EH (cell line): Measurements from ENCODE around the gene EXOG.

ENCODE experiments used
- DNase-seq: peaks from one replicate; pipeline ENCODE4 v3.0.0-alpha.2; 2015; ENCODE audit warnings: low read depth

The EXOG gene

GRCh38 chr3:38496131-38496910 lies at the start of gene EXOG:
EXOG (plus strand) TSS chr3:38496340; CDS start chr3:38496368, 28 bp downstream.
- peak; percentile 94 for DNase-seq

GRCh38 chr3:38446812-38447211 lies 49.3 kb upstream of the EXOG start:
- no peak for DNase-seq

- no peak for DNase-seq
Measured at GRCh38 chr3:38450853-38451252, 45.3 kb upstream of the EXOG start.

DNA sequence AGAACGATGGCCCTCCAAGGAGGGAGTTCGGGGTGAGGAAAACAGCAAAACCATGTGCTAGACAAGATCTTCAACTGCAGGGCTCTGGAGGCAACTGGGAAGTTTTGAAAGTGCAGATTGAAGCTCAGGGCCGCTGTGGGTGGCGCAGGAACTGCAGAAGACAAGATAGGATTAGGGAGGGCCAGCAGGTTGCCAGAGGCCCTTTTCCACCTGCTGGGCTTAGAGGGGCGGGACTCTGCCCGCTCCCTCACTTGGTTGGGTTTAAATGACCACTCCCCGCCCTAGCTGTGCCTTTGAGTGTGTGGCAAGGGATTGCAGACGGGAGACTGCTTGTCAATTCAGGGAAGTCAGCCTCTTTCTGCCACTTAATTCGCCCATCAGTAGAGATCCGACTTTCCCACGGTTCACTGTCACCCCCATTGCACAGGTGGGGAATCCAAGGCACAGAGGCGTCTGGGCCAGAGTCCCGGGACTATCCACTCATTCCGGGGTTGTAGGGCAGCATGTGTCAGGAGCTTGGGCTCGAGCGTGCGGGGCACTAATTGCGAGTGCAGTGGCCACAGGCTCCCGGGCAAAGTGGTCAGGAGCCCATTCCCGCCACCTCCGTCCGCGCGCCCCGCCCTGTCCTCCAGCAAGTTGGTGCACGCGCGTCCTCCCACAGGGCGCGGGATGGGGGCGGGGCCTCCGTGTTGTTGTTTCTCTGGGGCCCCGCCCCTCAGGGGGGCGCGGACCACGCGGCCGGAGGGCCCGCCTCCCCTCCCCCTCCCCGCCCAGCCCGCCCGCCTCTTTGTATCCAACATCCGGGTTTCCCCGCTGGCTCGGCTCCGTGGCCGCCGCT lies 42.8 kb upstream of the EXOG start, which contains the start of gene ACVR2B:
ACVR2B (plus strand) TSS at position 816 of the 838 bp plus-strand sequence. CDS start 433 bp downstream, outside the sequence.
- DNase-seq = peak; percentile 83

DNA sequence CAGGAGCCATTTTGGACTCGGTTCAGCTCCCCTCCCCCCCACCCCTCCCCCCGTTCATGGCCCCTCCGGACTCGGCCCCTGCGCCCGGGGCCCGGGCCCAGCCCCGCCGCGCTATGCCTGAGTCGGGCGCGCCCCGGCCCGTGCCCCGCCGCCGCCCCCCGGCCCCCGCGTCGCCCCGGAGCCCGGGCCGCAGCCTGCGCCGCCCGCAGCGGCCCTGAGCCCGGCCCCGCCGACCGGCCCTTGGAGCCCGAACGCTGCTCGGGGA lies 42.3 kb upstream of the EXOG start:
- no peak for DNase-seq

DNA sequence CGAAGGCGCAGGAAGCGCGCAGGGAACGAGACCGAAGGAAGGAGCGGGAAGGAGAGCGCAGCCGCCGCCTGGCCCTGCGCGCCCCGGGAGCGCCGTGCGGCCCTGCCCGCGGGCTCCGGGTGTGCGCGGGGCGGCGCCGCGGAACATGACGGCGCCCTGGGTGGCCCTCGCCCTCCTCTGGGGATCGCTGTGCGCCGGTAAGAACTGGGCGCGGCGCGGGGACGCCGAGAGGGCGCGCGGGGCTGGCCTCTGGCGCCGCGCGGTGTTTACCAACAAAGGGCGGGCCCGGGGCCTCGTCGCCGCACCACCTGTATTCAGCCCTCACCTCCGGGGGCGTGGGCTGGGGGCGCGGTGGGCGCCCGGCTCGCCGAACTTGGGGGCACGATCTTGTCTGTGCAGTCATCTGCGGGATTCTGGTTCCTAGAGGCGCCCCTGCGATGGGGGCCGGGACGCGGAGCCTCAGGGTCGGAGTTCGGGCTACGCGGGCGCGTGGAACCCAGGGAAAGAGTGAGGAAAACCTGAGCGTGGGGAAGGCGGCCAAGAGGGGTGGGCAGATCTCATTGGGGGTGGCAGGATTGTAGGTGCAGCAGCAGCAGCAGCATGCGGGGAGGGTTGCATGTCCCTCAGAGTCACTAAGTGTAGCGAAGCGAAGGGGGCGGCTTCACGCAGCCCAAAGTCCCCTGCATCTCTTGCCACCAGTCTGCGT lies 41.8 kb upstream of the EXOG start:
- DNase-seq = peak; percentile 38

DNA sequence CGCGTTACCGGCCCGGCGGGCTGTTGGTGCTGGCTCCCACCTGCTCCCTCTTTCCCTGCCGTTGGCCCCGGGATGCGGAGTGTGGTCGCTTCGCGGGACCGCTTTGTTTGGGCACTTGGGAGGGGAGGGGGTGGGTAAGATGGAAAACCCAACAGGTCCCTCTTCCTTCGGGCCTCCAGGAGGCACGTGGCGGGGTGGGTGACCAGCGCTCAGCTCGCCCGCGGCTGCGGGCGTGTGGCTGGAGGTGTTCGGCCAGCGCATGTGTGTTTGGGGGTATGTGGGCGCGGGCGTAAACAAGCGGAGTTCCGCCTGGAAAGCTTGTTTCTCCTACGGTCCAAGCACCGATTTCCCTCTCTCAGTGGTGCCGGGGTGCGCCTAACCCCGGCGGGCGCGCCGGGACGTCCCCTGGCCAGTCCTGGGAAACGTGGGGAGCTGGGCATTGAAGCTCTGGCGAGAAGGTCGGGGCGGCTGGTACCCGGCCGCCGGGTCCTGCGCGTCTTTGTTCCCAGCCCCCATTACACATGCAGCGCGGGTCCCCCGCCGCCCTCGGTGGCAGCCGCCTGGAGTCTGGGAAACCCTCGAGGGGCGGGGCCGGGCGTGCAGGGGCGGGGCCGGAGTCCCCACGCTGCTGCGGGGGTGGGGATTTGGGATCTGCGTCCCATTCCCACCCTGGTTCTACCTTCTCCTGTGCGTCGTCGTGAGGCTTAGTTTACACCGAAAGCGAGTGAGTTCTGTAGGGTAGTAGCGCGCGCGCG lies 41.1 kb upstream of the EXOG start:
- peak; percentile 58 for DNase-seq

GRCh38 chr3:38455639-38456430 lies 40.3 kb upstream of the EXOG start:
- peak; percentile 26 for DNase-seq

- peak; percentile 49 for DNase-seq
Measured at GRCh38 chr3:38457111-38458003, 38.8 kb upstream of the EXOG start.

GRCh38 chr3:38458796-38459498 lies 37.2 kb upstream of the EXOG start:
- DNase-seq = peak; percentile 30

DNA sequence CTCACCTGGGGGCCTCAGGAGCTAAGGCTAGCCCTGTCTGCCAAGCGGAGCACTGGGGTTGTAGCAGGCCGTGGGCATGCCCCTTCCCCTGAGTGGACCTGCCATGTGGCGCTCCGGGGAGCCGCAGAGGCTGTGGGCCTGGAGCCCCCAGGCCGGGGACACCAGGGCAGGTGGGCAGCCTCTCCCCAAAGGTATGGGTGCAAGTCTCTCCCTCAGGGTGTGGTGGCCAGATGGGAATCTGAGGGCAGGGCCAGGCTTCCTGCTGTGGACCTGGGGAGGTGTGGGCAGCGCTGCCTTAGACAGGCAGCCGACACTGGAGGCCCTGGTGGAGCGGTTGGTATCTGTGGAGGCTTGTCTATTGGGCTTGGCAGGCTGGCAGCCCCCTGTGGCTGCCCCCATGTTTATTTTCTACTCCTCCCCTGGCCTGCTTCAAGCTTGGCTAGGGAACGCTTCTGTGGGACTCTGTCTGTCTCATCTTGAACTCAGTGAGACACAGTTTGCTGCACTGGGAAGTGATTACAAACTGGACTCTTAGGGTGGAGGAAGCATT lies 36.6 kb upstream of the EXOG start:
- DNase-seq = no peak

DNA sequence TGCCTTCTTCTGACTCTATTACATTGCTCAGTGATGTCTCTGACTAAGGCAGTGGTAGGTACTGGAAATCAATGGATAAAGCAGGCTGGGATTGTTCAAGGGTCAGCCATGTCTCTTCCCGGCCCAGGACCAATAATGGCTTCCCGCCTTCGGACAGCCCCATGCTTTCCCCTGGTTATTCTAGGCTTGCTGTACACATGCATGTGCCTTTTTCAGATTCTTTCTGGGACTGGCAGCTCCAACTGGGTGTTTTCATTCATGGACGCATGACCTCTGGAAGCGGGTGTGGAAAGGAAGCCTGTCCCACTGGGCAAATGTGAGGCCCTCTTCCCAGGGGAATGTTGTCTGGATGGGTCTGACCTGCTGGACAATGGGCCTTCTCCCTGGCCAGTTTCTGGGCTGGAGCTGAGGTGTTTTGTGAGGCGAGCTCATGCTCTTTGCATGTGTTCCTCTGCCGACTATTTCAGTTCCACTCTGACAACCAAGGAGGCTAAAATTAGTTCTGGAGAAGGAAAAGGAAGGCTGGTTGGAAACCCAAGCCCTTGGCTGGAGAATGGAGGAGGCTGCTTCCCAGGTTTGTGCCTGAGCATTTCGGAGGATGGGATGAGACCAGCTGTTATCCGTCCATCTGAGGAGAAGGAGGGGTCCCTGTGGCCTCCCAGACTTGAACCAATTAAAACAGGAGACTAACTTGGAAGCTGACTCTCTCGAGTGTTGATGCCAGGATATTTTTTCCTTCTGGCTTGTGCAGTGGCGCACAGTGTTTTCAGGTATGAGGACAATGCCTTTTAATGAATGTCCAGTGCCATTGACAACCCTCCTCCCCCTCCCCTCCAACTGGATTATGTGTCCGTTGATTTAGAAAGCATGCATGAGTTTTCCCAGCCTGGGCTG lies 35.5 kb upstream of the EXOG start:
- no peak for DNase-seq

- DNase-seq = no peak
Measured at GRCh38 chr3:38465588-38466154, 30.5 kb upstream of the EXOG start.

DNA sequence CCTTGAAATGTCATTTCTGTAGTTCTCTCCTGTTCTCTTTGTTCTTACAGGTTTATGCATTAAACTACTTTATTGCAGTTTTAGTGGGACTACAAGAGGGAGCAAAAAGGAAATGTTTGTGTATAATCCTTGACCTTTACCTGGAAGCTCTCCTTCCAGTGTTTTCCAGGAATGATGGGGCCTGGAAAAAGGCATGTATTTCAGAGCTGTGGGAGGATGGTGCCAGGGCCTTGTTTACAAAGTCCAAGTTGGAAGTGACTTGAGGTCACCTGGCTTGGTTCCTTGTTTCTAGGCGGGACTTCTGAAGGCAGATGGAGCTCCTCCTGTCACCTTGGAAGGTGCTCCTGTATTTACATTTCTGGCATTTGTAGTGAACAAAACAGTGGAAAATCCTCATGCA lies 27.4 kb upstream of the EXOG start:
- no peak for DNase-seq

DNA sequence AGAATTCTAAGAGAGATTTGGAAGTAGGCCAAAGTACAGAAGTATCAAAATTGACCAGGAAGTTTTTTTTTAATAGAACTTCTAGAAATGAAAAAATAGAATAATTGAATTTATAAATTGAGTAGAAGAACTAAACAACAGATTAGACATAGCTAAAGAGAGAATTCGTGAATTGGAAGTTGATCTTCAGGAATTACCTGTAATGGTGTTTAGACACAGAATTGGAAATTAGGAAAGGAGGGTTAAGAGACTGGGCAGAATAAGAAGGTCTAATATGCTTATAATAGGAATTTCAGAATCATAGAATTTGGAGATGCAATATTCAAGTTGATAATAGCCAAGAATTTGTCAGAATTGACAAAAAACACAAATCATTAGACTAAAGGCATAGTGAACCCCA lies 26.3 kb upstream of the EXOG start:
- no peak for DNase-seq

- DNase-seq = no peak
Measured at GRCh38 chr3:38471260-38471857, 24.8 kb upstream of the EXOG start.

GRCh38 chr3:38472342-38472741 lies 23.8 kb upstream of the EXOG start:
- DNase-seq = no peak
